SU-DHL-6 (cell line): ENCODE results near the gene MEFV.
"Not testable (repeated sequence)": the region's sequence is repeated elsewhere in the genome, so short reads cannot be mapped to it uniquely, and the experiment has no call there.

Experiments
- CTCF ChIP-seq: fragments of 200-600 bp; sonication (generic); IDR thresholded peaks from one replicate; pipeline ENCODE4 v1.5.1; 2017; ENCODE audit warnings: antibody characterized with exemption, mild to moderate bottlenecking, low read length, moderate library complexity; ENCODE audit not compliant: insufficient read depth, poor library complexity, severe bottlenecking
- EZH2phosphoT487 ChIP-seq: fragments of 200-600 bp; sonication (generic), shearing (Covaris generic); conservative IDR thresholded peaks from 2 replicates; pipeline ENCODE4 v1.6.1; 2018; ENCODE audit warnings: mild to moderate bottlenecking, antibody characterized with exemption, low read length, moderate library complexity, mixed read lengths

DNA sequence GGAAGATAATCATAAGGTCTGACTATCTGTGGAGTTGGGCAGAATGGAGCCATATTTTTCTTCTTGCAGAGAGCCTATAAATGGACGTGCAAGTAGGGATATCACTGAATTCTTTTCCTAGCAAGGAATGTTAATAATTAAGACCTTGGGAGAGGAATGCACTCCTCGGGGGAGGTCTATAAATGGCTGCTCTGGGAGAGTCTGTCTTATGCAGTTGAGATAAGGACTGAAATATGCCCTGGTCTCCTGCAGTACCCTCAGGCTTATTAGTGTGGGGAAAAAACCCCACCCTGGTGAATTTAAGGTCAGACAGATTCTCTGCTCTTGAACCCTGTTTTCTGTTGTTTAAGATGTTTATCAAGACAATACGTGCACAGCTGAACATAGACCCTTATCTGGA, 50.5 kb downstream of the MEFV start:
- not testable (repeated sequence) for TF ChIP-seq CTCF, EZH2phosphoT487
